HepG2 (cell line): ENCODE results near the gene RAB3GAP1.

ENCODE experiments used
- KDM5A ChIP-seq: fragments of 200-600 bp; sonication (generic); IDR thresholded peaks from 2 replicates; pipeline ENCODE4 v1.7.0; 2018; ENCODE audit warnings: antibody characterized with exemption, mild to moderate bottlenecking, low read length, borderline replicate concordance
- POLR2A ChIP-seq, 2 experiments: IDR thresholded peaks; 2 replicates each; pipeline ENCODE4 v1.6.1; 2011; ENCODE audit warnings: low read depth in 2 of 2, low read length in 2 of 2, mild to moderate bottlenecking in 1 of 2, moderate library complexity in 1 of 2; ENCODE audit not compliant: insufficient read depth in 1 of 2
- SKIL ChIP-seq: sonication (generic); formaldehyde crosslinking; IDR thresholded peaks from 2 replicates; pipeline ENCODE4 v1.8.0; 2022; ENCODE audit warnings: missing genetic modification reagents, mild to moderate bottlenecking, moderate library complexity, borderline replicate concordance
- ZNF121 ChIP-seq: sonication (generic); formaldehyde crosslinking; IDR thresholded peaks from 2 replicates; pipeline ENCODE4 v1.5.0; 2020; ENCODE audit warnings: mild to moderate bottlenecking, missing genetic modification reagents
- TF ChIP-seq, protein P1 (sequence below): sonication (generic); formaldehyde crosslinking; IDR thresholded peaks from 2 replicates; pipeline ENCODE4 v1.5.1; 2020; ENCODE audit warnings: mild to moderate bottlenecking, moderate library complexity, missing genetic modification reagents

DNA sequence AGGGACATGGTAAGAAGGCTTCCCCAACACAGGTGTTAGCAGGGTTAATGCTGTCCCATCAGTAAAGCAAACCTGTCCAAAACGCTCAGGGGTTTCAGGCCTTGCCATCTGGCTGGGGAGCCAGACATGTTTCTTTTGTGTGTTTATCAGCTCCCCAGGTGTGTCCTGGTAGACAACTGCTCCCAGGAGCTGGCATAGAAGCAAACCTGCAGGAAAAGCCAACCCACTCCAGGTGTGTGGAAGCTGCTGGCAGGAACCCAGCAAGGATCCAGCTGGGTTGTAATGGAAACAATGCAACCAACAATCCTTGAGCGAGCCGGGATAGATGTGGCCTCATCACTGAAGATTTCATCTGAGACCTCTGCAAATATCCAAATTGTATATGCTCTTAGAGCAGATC is 123.1 kb downstream of the RAB3GAP1 start:
- TF ChIP-seq, protein P1, sequence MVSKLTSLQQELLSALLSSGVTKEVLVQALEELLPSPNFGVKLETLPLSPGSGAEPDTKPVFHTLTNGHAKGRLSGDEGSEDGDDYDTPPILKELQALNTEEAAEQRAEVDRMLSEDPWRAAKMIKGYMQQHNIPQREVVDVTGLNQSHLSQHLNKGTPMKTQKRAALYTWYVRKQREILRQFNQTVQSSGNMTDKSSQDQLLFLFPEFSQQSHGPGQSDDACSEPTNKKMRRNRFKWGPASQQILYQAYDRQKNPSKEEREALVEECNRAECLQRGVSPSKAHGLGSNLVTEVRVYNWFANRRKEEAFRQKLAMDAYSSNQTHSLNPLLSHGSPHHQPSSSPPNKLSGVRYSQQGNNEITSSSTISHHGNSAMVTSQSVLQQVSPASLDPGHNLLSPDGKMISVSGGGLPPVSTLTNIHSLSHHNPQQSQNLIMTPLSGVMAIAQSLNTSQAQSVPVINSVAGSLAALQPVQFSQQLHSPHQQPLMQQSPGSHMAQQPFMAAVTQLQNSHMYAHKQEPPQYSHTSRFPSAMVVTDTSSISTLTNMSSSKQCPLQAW (CRISPR knock-in tag) = no peak
- TF ChIP-seq POLR2A (IDR thresholded peaks at IDR 0.05; ENCODE audit: insufficient read depth in 1 of 2, low read depth in 2 of 2, low read length in 2 of 2) (no peak), SKIL (no peak), KDM5A (no peak), ZNF121 (CRISPR knock-in tag) (no peak)
